ENCODE data around the gene PPP1R11. TPM values are rescaled to one million over a fixed set of nuclear protein-coding genes. Genes with fewer than 3 reads are reported as not detected.
A peak's percentile ranks its signal among the peaks of the same experiment; 100 is the strongest.

The PPP1R11 gene
- total and polyA plus RNA-seq, 12 donors, result 30.6 to 75.4 (median 46.8) TPM

DNA sequence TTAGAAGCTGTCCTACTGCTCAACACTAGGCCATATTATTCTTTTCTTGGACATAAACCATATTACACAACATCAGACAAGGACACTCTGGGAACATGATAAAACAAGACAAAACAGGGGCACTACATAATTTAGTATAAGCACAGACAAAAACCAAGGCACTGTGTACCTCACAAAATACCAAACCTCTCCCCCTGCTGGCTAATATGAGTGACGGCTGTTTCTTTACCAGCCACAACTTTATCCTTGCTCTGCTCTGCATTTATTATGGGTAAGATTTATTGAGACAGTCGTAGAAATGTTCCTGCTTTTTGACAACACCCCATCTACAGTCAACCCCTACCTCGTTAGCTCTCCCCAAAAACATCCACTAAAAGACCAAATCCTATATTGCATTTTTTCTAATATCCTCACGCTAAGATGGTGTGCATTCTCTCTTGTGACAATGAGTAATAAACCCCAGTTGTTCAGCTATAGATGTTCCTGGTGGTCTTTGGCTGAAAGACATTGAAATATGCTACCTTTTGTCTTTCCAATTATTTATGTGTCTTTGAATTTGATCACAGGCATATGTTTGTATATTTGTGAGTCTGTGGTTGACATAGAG lies 29.7 kb upstream of the PPP1R11 start:
- H3K36me3 ChIP-seq, result peaks cover 0 to 33% (median 0%) of the 10 kb centered on the region in 9 donors
- TF ChIP-seq, protein P1, sequence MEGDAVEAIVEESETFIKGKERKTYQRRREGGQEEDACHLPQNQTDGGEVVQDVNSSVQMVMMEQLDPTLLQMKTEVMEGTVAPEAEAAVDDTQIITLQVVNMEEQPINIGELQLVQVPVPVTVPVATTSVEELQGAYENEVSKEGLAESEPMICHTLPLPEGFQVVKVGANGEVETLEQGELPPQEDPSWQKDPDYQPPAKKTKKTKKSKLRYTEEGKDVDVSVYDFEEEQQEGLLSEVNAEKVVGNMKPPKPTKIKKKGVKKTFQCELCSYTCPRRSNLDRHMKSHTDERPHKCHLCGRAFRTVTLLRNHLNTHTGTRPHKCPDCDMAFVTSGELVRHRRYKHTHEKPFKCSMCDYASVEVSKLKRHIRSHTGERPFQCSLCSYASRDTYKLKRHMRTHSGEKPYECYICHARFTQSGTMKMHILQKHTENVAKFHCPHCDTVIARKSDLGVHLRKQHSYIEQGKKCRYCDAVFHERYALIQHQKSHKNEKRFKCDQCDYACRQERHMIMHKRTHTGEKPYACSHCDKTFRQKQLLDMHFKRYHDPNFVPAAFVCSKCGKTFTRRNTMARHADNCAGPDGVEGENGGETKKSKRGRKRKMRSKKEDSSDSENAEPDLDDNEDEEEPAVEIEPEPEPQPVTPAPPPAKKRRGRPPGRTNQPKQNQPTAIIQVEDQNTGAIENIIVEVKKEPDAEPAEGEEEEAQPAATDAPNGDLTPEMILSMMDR (IDR thresholded peaks at IDR 0.05), result peak in 7 of 9 donors; percentile 39 to 56 (median 44)
- H3K9me3 ChIP-seq, result no peaks in the 10 kb centered on the region
- no peak overlapping the region for H3K4me3 ChIP-seq
- ATAC-seq, result no peak
- no peaks in the 10 kb centered on the region for H3K27me3 ChIP-seq
- WGBS, 2 donors, result 74 to 78% methylated on average over 4 of the region's 4 CpGs
- intact Hi-C loops (cut with DNase I), result no loop called here
- peaks cover 0 to 10% (median 5%) of the 10 kb centered on the region in 9 donors for H3K4me1 ChIP-seq
- no peak for DNase-seq
- H3K27ac ChIP-seq, result no peak overlapping the region

- Histone ChIP-seq H3K4me3 (no peak overlapping the region), H3K9me3 (no peaks in the 10 kb centered on the region), H3K27ac (no peak overlapping the region), H3K36me3 (no peaks in the 10 kb centered on the region), H3K27me3 (no peaks in the 10 kb centered on the region), H3K4me1 (peaks cover 0 to 28% (median 7%) of the 10 kb centered on the region in 9 donors)
- 86 to 91% methylated on average over 6 of the region's 6 CpGs for WGBS, 2 donors
- TF ChIP-seq, protein P1 (IDR thresholded peaks at IDR 0.05), result no peak
- ATAC-seq, result no peak
- intact Hi-C loops (cut with DNase I), result no loop called here
- DNase-seq, result no peak
Measured at GRCh38 chr6:30041221-30041620, 25.8 kb upstream of the PPP1R11 start.

DNA sequence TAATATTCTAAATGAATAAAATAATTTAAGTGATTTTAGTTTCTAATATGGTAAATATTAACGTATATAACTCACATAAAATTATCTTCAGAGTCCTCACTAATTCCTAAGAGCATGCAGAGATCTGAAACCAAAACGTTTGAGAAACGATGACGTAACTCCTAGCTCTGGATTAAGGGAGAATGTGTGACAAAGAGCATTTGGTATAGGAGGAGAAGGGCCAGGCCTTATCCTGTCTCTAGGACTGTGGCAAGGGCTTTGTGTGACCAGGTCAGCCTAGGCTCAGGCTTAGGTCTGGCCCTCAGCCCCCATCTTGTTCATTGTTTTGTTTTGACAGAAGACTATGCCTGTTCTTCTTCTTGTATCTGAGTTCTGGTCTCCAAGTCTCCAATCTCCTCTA lies 25.2 kb upstream of the PPP1R11 start:
- TF ChIP-seq, protein P1 (IDR thresholded peaks at IDR 0.05), result no peak
- no peaks in the 10 kb centered on the region for H3K9me3 ChIP-seq
- peak overlapping the region in 2 of 10 donors; percentile 7 to 11 for H3K27ac ChIP-seq
- intact Hi-C loops (cut with DNase I), result no loop called here
- 67 to 71% methylated on average over 4 of the region's 4 CpGs for WGBS, 2 donors
- no peaks in the 10 kb centered on the region for H3K36me3 ChIP-seq
- H3K4me3 ChIP-seq, result no peak overlapping the region
- ATAC-seq (peak in 2 of 8 donors; percentile 12 to 27), DNase-seq (no peak)
- no peaks in the 10 kb centered on the region for H3K27me3 ChIP-seq
- H3K4me1 ChIP-seq, result peaks cover 0 to 28% (median 7%) of the 10 kb centered on the region in 9 donors

GRCh38 chr6:30042476-30042875 lies 24.5 kb upstream of the PPP1R11 start:
- intact Hi-C loops (cut with DNase I), result no loop called here
- TF ChIP-seq, protein P1 (IDR thresholded peaks at IDR 0.05), result no peak
- Histone ChIP-seq H3K27me3 (no peaks in the 10 kb centered on the region), H3K27ac (peak overlapping the region in 1 of 10 donors; percentile 7), H3K4me1 (peaks cover 0 to 28% (median 7%) of the 10 kb centered on the region in 9 donors), H3K4me3 (no peak overlapping the region), H3K9me3 (no peaks in the 10 kb centered on the region), H3K36me3 (no peaks in the 10 kb centered on the region)
- WGBS, 2 donors, result 81 to 90% methylated on average over 1 of the region's 1 CpG
- ATAC-seq (peak in 1 of 8 donors; percentile 24), DNase-seq (no peak)
